Epithelial cell of proximal tubule (primary cell): ENCODE data around the gene PIP4P1. TPM values are rescaled to one million over a fixed set of nuclear protein-coding genes. Genes with fewer than 3 reads are reported as not detected.

Source experiments
- DNase-seq: peaks from one replicate; pipeline ENCODE4 v3.0.0-alpha.2; 2011; ENCODE audit warnings: low read depth
- H3K4me3 ChIP-seq: 2 replicates; pipeline ENCODE4 v1.5.1; 2011; ENCODE audit warnings: low read depth, mild to moderate bottlenecking, low read length
- CTCF ChIP-seq: conservative IDR thresholded peaks from 2 replicates; pipeline ENCODE4 v1.5.1; 2012; ENCODE audit warnings: low read depth, mild to moderate bottlenecking, low read length
- total RNA-seq: library from RNA; depleted of rRNA; stranded (reverse); fragments of >200 nt; gene quantifications from 2 replicates; pipeline ENCODE4 v1.2.3, GENCODE V29; 2015

The PIP4P1 gene
- total RNA-seq, 1 donor from 2014 or later: 16.3 TPM

GRCh38 chr14:20468764-20469241, 7.6 kb upstream of the PIP4P1 start:
- TF ChIP-seq CTCF: no peak
- H3K4me3 ChIP-seq: peak overlapping the region; percentile 90
- no peak for DNase-seq

- no peak for DNase-seq
- peak overlapping the region; percentile 89 for H3K4me3 ChIP-seq
- no peak for TF ChIP-seq CTCF
Observed at GRCh38 chr14:20460458-20461224, 593 bp downstream of the PIP4P1 start.

GRCh38 chr14:20458031-20458789, 3.0 kb downstream of the PIP4P1 start:
- no peak overlapping the region for H3K4me3 ChIP-seq
- DNase-seq: no peak
- no peak for TF ChIP-seq CTCF

DNA sequence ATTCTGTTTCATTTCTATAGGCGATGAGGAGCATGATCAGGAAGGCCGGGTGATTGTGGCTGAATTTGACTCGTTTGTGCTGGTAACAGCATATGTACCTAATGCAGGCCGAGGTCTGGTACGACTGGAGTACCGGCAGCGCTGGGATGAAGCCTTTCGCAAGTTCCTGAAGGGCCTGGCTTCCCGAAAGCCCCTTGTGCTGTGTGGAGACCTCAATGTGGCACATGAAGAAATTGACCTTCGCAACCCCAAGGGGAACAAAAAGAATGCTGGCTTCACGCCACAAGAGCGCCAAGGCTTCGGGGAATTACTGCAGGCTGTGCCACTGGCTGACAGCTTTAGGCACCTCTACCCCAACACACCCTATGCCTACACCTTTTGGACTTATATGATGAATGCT, 4.3 kb downstream of the PIP4P1 start:
- TF ChIP-seq CTCF: no peak
- H3K4me3 ChIP-seq: no peak overlapping the region
- DNase-seq: no peak

GRCh38 chr14:20455355-20456300, 5.6 kb downstream of the PIP4P1 start:
- DNase-seq: peak; percentile 65

More at GRCh38 chr14:20455355-20456300, 5.6 kb downstream of the PIP4P1 start:
- peak overlapping the region; percentile 78 for H3K4me3 ChIP-seq
- TF ChIP-seq CTCF: no peak
